A549 (cell line): Measurements from ENCODE around the gene BCL2L12.
A peak's percentile ranks its signal among the peaks of the same experiment; 100 is the strongest.

Experiments used
- BCL3 ChIP-seq: fragments of >200 bp; sonication (Bioruptor Twin); formaldehyde crosslinking; IDR thresholded peaks from 3 replicates; pipeline ENCODE4 v1.6.1; 2016
- CHD2 ChIP-seq: fragments of 150-350 bp; IDR thresholded peaks from 2 replicates; pipeline ENCODE4 v1.6.1; 2014; ENCODE audit warnings: low read length; ENCODE audit not compliant: partially characterized antibody
- CTCF ChIP-seq: fragments of >200 bp; sonication (Bioruptor Twin); formaldehyde crosslinking; IDR thresholded peaks from 3 replicates; pipeline ENCODE4 v1.5.1; 2016
- EHMT2 ChIP-seq: fragments of 200-600 bp; sonication (generic); IDR thresholded peaks from 2 replicates; pipeline ENCODE4 v1.6.1; 2016; ENCODE audit warnings: antibody characterized with exemption, low read depth, mild to moderate bottlenecking, moderate library complexity
- EP300 ChIP-seq, 2 experiments: fragments of >200 bp; sonication (Bioruptor Twin); formaldehyde crosslinking; IDR thresholded peaks; 2 replicates in 1 of 2; 3 replicates in 1 of 2; pipeline ENCODE4 v1.6.1; 2016 to 2017
- GATA3 ChIP-seq: IDR thresholded peaks from 2 replicates; pipeline ENCODE4 v1.6.1; 2012; ENCODE audit warnings: borderline replicate concordance
- JUNB ChIP-seq: fragments of >200 bp; sonication (Bioruptor Twin); formaldehyde crosslinking; IDR thresholded peaks from 2 replicates; pipeline ENCODE4 v1.6.1; 2016
- MAFK ChIP-seq: fragments of 450-650 bp; IDR thresholded peaks from 2 replicates; pipeline ENCODE4 v1.6.1; 2014; ENCODE audit not compliant: partially characterized antibody
- MAX ChIP-seq: IDR thresholded peaks from 2 replicates; pipeline ENCODE4 v1.6.1; 2012
- PBX3 ChIP-seq: IDR thresholded peaks from 2 replicates; pipeline ENCODE4 v1.6.1; 2012
- POLR2A ChIP-seq: IDR thresholded peaks from 2 replicates; pipeline ENCODE4 v1.6.1; 2012; ENCODE audit warnings: mild to moderate bottlenecking, low read length
- RAD21 ChIP-seq, 2 experiments: fragments of >200 bp in 1 of 2; sonication (Bioruptor Twin) in 1 of 2; formaldehyde crosslinking in 1 of 2; IDR thresholded peaks in 1 of 2; conservative IDR thresholded peaks in 1 of 2; 2 replicates in 1 of 2; 3 replicates in 1 of 2; pipeline ENCODE4 v1.6.1; 2012 to 2018; ENCODE audit warnings: inconsistent platforms in 1 of 2
- SMC3 ChIP-seq: fragments of >200 bp; sonication (Bioruptor Twin); formaldehyde crosslinking; IDR thresholded peaks from 3 replicates; pipeline ENCODE4 v1.6.1; 2018; ENCODE audit warnings: inconsistent platforms
- TP53 ChIP-seq: fragments of 250-450 bp; sonication (Bioruptor Pico); IDR thresholded peaks from 2 replicates; pipeline ENCODE4 v1.5.0; 2021; ENCODE audit warnings: mild to moderate bottlenecking, moderate library complexity

GRCh38 chr19:49677901-49678674, 12.4 kb downstream of the BCL2L12 start:
- peak; percentile 61 for TF ChIP-seq CTCF
- TF ChIP-seq POLR2A, result no peak
- peak; percentile 58 to 59 for TF ChIP-seq RAD21 (conservative IDR thresholded peaks at IDR 0.05 in 1 of 2, IDR thresholded peaks at IDR 0.05 in 1 of 2)
- TF ChIP-seq SMC3, result peak; percentile 28; the same call in 1 of the 3 replicates
- no peak for TF ChIP-seq MAFK
- TF ChIP-seq BCL3, result no peak
- 0 out of 2 replicates have a peak, but pooled peaks have one; percentile 5 for TF ChIP-seq GATA3
- TF ChIP-seq CHD2, result peak; percentile 60
- peak; percentile 76; the same call in 1 of the 2 replicates for TF ChIP-seq TP53
- no peak for TF ChIP-seq MAX
- TF ChIP-seq EHMT2, result no peak
- TF ChIP-seq EP300 (IDR thresholded peaks at IDR 0.05), result no peak
- no peak for TF ChIP-seq PBX3
- no peak for TF ChIP-seq JUNB
